Right lobe of liver (tissue), 4 donors: ENCODE data around the gene RND3.

Experiments
- CTCF ChIP-seq, 4 donors: fragments of 200-600 bp in 3 of 4; fragments of 450-650 bp in 1 of 4; IDR thresholded peaks; one replicate each; pipeline versions ENCODE4 v1.5.1 to v1.8.0; 2016 to 2022; ENCODE audit warnings: antibody characterized with exemption in 4 of 4, mild to moderate bottlenecking in 2 of 4
- POLR2A ChIP-seq: fragments of 450-650 bp; IDR thresholded peaks from one replicate; pipeline ENCODE4 v1.6.1; 2017; ENCODE audit warnings: antibody characterized with exemption, mild to moderate bottlenecking
- donor health status: DM: no; HTN: no; CAD: no.
- donor health status: DM: no; HTN: no; CAD: no.
- donor health status: DM: no; HTN: yes; CAD: no.

DNA sequence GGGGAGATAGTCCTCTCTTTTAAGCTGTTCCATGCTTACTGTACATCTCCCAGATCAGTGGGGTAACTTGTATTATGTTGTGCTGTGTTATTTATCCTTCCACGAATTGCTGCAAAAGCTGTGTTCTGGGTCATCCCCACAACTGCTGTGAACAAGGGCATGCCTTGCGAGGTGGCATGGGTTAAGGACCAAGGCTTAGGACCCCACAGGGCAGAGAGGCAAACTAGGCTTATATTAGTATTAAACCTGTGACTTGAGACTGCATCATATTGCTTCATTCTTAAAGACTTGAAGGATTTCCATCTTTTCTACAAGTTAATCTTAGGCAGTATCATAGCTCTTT, 19.9 kb downstream of the RND3 start:
- no peak for TF ChIP-seq CTCF (IDR thresholded peaks at IDR 0.05)
- no peak for TF ChIP-seq POLR2A
